NCI-H2107 treated with DMSO at 0.1 percent for 48 hours (cell line): ENCODE measurements around the gene FBN3.
A peak's percentile ranks its signal among the peaks of the same experiment; 100 is the strongest.
"Not testable (repeated sequence)": the region's sequence is repeated elsewhere in the genome, so short reads cannot be mapped to it uniquely, and the experiment has no call there.

Experiments
- DNase-seq: peaks from one replicate; lab custom pipeline; 2025; ENCODE audit not compliant: unreplicated experiment; lab: John Stamatoyannopoulos, UW

FBN3 gene

GRCh38 chr19:8149261-8150094, at the start of gene FBN3:
Gene FBN3, minus strand, starts transcription at chr19:8149592. Its CDS starts 2,112 bp downstream, at chr19:8147480.
- no peak for DNase-seq

GRCh38 chr19:8196271-8196927, 47.0 kb upstream of the FBN3 start:
- DNase-seq = no peak

GRCh38 chr19:8194528-8195267, 45.3 kb upstream of the FBN3 start:
- DNase-seq = no peak

GRCh38 chr19:8192221-8192820, 42.9 kb upstream of the FBN3 start:
- no peak for DNase-seq

- no peak for DNase-seq
These were observed 36.1 kb upstream of the FBN3 start for GRCh38 chr19:8185343-8186068.

- no peak for DNase-seq
These were observed 34.9 kb upstream of the FBN3 start for GRCh38 chr19:8184274-8184673.

- no peak for DNase-seq
These were observed 30.6 kb upstream of the FBN3 start for GRCh38 chr19:8180018-8180417.

GRCh38 chr19:8174706-8175105, 25.3 kb upstream of the FBN3 start:
- DNase-seq = no peak

GRCh38 chr19:8168537-8168936, 19.1 kb upstream of the FBN3 start:
- DNase-seq = no peak

GRCh38 chr19:8167985-8168384, 18.6 kb upstream of the FBN3 start:
- DNase-seq = no peak

- DNase-seq = no peak
These were observed 14.4 kb upstream of the FBN3 start for GRCh38 chr19:8163759-8164158.

GRCh38 chr19:8161135-8161646, 11.8 kb upstream of the FBN3 start:
- peak; percentile 61 for DNase-seq

- DNase-seq = not testable (repeated sequence)
These were observed 9.9 kb upstream of the FBN3 start for GRCh38 chr19:8159322-8159721.

GRCh38 chr19:8158411-8159074, 9.2 kb upstream of the FBN3 start:
- DNase-seq = peak; percentile 88

GRCh38 chr19:8155318-8155717, 5.9 kb upstream of the FBN3 start:
- no peak for DNase-seq

- not testable (repeated sequence) for DNase-seq
These were observed 4.6 kb upstream of the FBN3 start for GRCh38 chr19:8154014-8154413.

GRCh38 chr19:8151767-8152035, 2.3 kb upstream of the FBN3 start:
- no peak for DNase-seq

GRCh38 chr19:8150998-8151766, 1.8 kb upstream of the FBN3 start:
- no peak for DNase-seq

GRCh38 chr19:8150178-8150865, 930 bp upstream of the FBN3 start:
- no peak for DNase-seq
